Keratinocyte (primary cell): Measurements from ENCODE around the gene SUPT5H. TPM values are rescaled to one million over a fixed set of nuclear protein-coding genes. Genes with fewer than 3 reads are reported as not detected.

Source experiments
- DNase-seq: peaks from one replicate; pipeline ENCODE4 v3.0.0-alpha.2; 2011; ENCODE audit warnings: low read depth, missing footprints, low spot score
- FAIRE-seq: peaks from 2 replicates; lab custom pipeline; 2011; peaks lifted over from hg19 to GRCh38; lab: Jason Lieb, UNC
- H2AFZ ChIP-seq: 2 replicates; pipeline ENCODE4 v1.6.0; 2012; ENCODE audit warnings: low read length, control low read depth, inconsistent platforms; ENCODE audit not compliant: control insufficient read depth
- H3K27ac ChIP-seq: 2 replicates; pipeline ENCODE4 v1.5.1; 2011; ENCODE audit warnings: low read length; ENCODE audit not compliant: control insufficient read depth, insufficient read depth
- H3K27me3 ChIP-seq: 3 replicates; pipeline ENCODE4 v1.6.0; 2011; ENCODE audit warnings: low read length; ENCODE audit not compliant: control insufficient read depth, insufficient read depth; ENCODE audit errors: extremely low read depth
- H3K36me3 ChIP-seq, 2 experiments: 2 replicates in 1 of 2; 3 replicates in 1 of 2; pipeline ENCODE4 v1.5.1; 2011; ENCODE audit warnings: low read length in 2 of 2, mild to moderate bottlenecking in 1 of 2; ENCODE audit not compliant: control insufficient read depth in 2 of 2, insufficient read depth in 2 of 2; ENCODE audit errors: extremely low read depth in 1 of 2
- H3K4me1 ChIP-seq: 3 replicates; pipeline ENCODE4 v1.5.1; 2011; ENCODE audit warnings: low read length; ENCODE audit not compliant: control insufficient read depth, insufficient read depth; ENCODE audit errors: extremely low read depth
- H3K4me2 ChIP-seq: 3 replicates; pipeline ENCODE4 v1.6.0; 2011; ENCODE audit warnings: low read depth, low read length; ENCODE audit not compliant: control insufficient read depth, insufficient read depth; ENCODE audit errors: extremely low read depth
- H3K4me3 ChIP-seq, 3 experiments: fragments of 200-600 bp in 1 of 3; sonication (generic) in 1 of 3; 2 replicates in 2 of 3; 3 replicates in 1 of 3; pipeline ENCODE4 v1.5.1; 2011 to 2016; ENCODE audit warnings: low read length in 3 of 3, mild to moderate bottlenecking in 3 of 3, control low read depth in 2 of 3, inconsistent platforms in 1 of 3, low read depth in 1 of 3, mixed read lengths in 1 of 3, mixed run types in 1 of 3, moderate library complexity in 1 of 3; ENCODE audit not compliant: control insufficient read depth in 2 of 3, insufficient read depth in 2 of 3; ENCODE audit errors: extremely low read depth in 1 of 3
- H3K79me2 ChIP-seq: 2 replicates; pipeline ENCODE4 v1.6.0; 2012; ENCODE audit warnings: low read length; ENCODE audit not compliant: control insufficient read depth, insufficient read depth
- H3K9ac ChIP-seq: 3 replicates; pipeline ENCODE4 v1.6.0; 2011; ENCODE audit warnings: low read length; ENCODE audit not compliant: control insufficient read depth, insufficient read depth; ENCODE audit errors: extremely low read depth
- H3K9me1 ChIP-seq: 3 replicates; pipeline ENCODE4 v1.6.0; 2011; ENCODE audit warnings: low read length; ENCODE audit not compliant: control insufficient read depth, insufficient read depth; ENCODE audit errors: extremely low read depth
- H3K9me3 ChIP-seq: 2 replicates; pipeline ENCODE4 v1.5.1; 2012; ENCODE audit warnings: low read depth, low read length; ENCODE audit not compliant: control insufficient read depth
- H4K20me1 ChIP-seq: 3 replicates; pipeline ENCODE4 v1.6.0; 2011; ENCODE audit warnings: low read length; ENCODE audit not compliant: control insufficient read depth, insufficient read depth; ENCODE audit errors: extremely low read depth
- CTCF ChIP-seq, 3 experiments: IDR thresholded peaks in 1 of 3; conservative IDR thresholded peaks in 1 of 3; optimal IDR thresholded peaks in 1 of 3; 2 replicates in 2 of 3; 3 replicates in 1 of 3; pipeline versions ENCODE3 to v1.5.1; 2011; ENCODE audit warnings: low read length in 3 of 3, mild to moderate bottlenecking in 3 of 3, moderate library complexity in 2 of 3, control low read depth in 1 of 3, inconsistent platforms in 1 of 3; ENCODE audit not compliant: insufficient read depth in 2 of 3; ENCODE audit errors: extremely low read depth in 1 of 3
- EZH2 ChIP-seq: IDR thresholded peaks from one replicate; pipeline ENCODE4 v1.6.1; 2012; ENCODE audit warnings: inconsistent platforms, mild to moderate bottlenecking, low read length, moderate library complexity
- dilution Hi-C: fragments of 300-500 bp; cut with MboI; formaldehyde crosslinking; loops from one replicate; pipeline ENCODE4 v1.7.0; 2020; ENCODE audit warnings: low sequenced_read_pairs; ENCODE audit not compliant: extremely low pct_ligation_motif_present
- polyA plus RNA-seq, 5 experiments: library from polyadenylated mRNA; depleted of rRNA in 3 of 5; stranded (reverse) in 3 of 5; stranded (forward) in 1 of 5; unstranded in 1 of 5; fragments of >200 nt; gene quantifications; 1 replicate in 1 of 5; 2 replicates in 3 of 5; 3 replicates in 1 of 5; pipeline versions ENCODE4 v1.2.1 to v1.2.3, GENCODE V29; 2011 to 2012; ENCODE audit warnings: missing spikeins in 2 of 5, low read depth in 1 of 5, low replicate concordance in 1 of 5

SUPT5H gene
- polyA plus RNA-seq, 1 donor (not counting 4 experiments of a cell fraction or from before 2014, with no cell fraction given), result 63.2 TPM

- Histone ChIP-seq H4K20me1 (no peaks in the 10 kb centered on the region), H3K27ac (no peak overlapping the region), H3K9me3 (no peaks in the 10 kb centered on the region), H3K27me3 (peaks cover 43% of the 10 kb centered on the region), H3K79me2 (no peaks in the 10 kb centered on the region), H3K9ac (no peak overlapping the region), H3K4me1 (peaks cover 13% of the 10 kb centered on the region), H3K36me3 (no peaks in the 10 kb centered on the region), H2AFZ (peak overlapping the region; percentile 84), H3K9me1 (no peaks in the 10 kb centered on the region), H3K4me2 (peak overlapping the region; percentile 76), H3K4me3 (peak overlapping the region in 2 of 3 experiments; percentile 27 to 35)
- FAIRE-seq (no peak), DNase-seq (no peak)
- dilution Hi-C loops, result no loop called here
- TF ChIP-seq EZH2 (no peak), CTCF (optimal IDR thresholded peaks at IDR 0.05 in 1 of 3, IDR thresholded peaks at IDR 0.05 in 1 of 3, conservative IDR thresholded peaks at IDR 0.05 in 1 of 3; ENCODE audit: extremely low read depth in 1 of 3, insufficient read depth in 2 of 3, low read length in 3 of 3) (no peak)
Observed at GRCh38 chr19:39518975-39519374, 73.6 kb downstream of the SUPT5H start.

- dilution Hi-C loops, result no loop called here
- Histone ChIP-seq H4K20me1 (no peaks in the 10 kb centered on the region), H3K9me1 (no peaks in the 10 kb centered on the region), H3K27ac (no peak overlapping the region), H3K4me2 (no peak overlapping the region), H3K4me3 (no peak overlapping the region), H3K36me3 (no peaks in the 10 kb centered on the region), H2AFZ (no peak overlapping the region), H3K9ac (no peak overlapping the region), H3K27me3 (peaks cover 24% of the 10 kb centered on the region), H3K9me3 (no peaks in the 10 kb centered on the region), H3K4me1 (peaks cover 9% of the 10 kb centered on the region), H3K79me2 (no peaks in the 10 kb centered on the region)
- DNase-seq, result no peak
- TF ChIP-seq CTCF (optimal IDR thresholded peaks at IDR 0.05 in 1 of 3, IDR thresholded peaks at IDR 0.05 in 1 of 3, conservative IDR thresholded peaks at IDR 0.05 in 1 of 3; ENCODE audit: extremely low read depth in 1 of 3, insufficient read depth in 2 of 3, low read length in 3 of 3) (no peak), EZH2 (no peak)
- FAIRE-seq, result no peak
Observed at GRCh38 chr19:39520541-39521484, 75.4 kb downstream of the SUPT5H start.
